ENCODE results near the gene CHERP. TPM values are rescaled to one million over a fixed set of nuclear protein-coding genes. Genes with fewer than 3 reads are reported as not detected.
A peak's percentile ranks its signal among the peaks of the same experiment; 100 is the strongest.

Gene CHERP
- total and polyA plus RNA-seq, 2 of the 13 experiments (the other 11 are each of a cell fraction or from before 2014, with no cell fraction given) = 4.3 to 5.4 TPM

GRCh38 chr19:16542910-16543472 lies 754 bp upstream of the CHERP start (continued):
- no peak for TF ChIP-seq ZNF333 (CRISPR knock-in tag; IDR thresholded peaks at IDR 0.05; ENCODE audit: borderline replicate concordance)
- TF ChIP-seq GTF3A (CRISPR knock-in tag; conservative IDR thresholded peaks at IDR 0.05) = no peak
- TF ChIP-seq ZSCAN21 (CRISPR knock-in tag; IDR thresholded peaks at IDR 0.05; ENCODE audit: borderline replicate concordance) = 0 out of 2 replicates have a peak, but pooled peaks have one; percentile 13
- no peak; the same call in 1 of the 2 replicates for TF ChIP-seq ZNF253 (CRISPR knock-in tag; IDR thresholded peaks at IDR 0.05; ENCODE audit: borderline replicate concordance)
- TF ChIP-seq ZNF878 (CRISPR knock-in tag; IDR thresholded peaks at IDR 0.05) = peak; percentile 27; the same call in 1 of the 2 replicates
- no peak for TF ChIP-seq CC2D1A (CRISPR knock-in tag; IDR thresholded peaks at IDR 0.05)
- TF ChIP-seq, protein P1, sequence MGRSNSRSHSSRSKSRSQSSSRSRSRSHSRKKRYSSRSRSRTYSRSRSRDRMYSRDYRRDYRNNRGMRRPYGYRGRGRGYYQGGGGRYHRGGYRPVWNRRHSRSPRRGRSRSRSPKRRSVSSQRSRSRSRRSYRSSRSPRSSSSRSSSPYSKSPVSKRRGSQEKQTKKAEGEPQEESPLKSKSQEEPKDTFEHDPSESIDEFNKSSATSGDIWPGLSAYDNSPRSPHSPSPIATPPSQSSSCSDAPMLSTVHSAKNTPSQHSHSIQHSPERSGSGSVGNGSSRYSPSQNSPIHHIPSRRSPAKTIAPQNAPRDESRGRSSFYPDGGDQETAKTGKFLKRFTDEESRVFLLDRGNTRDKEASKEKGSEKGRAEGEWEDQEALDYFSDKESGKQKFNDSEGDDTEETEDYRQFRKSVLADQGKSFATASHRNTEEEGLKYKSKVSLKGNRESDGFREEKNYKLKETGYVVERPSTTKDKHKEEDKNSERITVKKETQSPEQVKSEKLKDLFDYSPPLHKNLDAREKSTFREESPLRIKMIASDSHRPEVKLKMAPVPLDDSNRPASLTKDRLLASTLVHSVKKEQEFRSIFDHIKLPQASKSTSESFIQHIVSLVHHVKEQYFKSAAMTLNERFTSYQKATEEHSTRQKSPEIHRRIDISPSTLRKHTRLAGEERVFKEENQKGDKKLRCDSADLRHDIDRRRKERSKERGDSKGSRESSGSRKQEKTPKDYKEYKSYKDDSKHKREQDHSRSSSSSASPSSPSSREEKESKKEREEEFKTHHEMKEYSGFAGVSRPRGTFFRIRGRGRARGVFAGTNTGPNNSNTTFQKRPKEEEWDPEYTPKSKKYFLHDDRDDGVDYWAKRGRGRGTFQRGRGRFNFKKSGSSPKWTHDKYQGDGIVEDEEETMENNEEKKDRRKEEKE (IDR thresholded peaks at IDR 0.05) = no peak
- no peak for TF ChIP-seq ZNF484 (CRISPR knock-in tag; IDR thresholded peaks at IDR 0.05; ENCODE audit: borderline replicate concordance, low read depth)
- TF ChIP-seq MAF1 (CRISPR knock-in tag; IDR thresholded peaks at IDR 0.05; ENCODE audit: borderline replicate concordance) = 0 out of 2 replicates have a peak, but pooled peaks have one; percentile 4
- TF ChIP-seq POGZ (CRISPR knock-in tag; IDR thresholded peaks at IDR 0.05) = no peak
- no peak for TF ChIP-seq MNT (IDR thresholded peaks at IDR 0.05)
- no peak for TF ChIP-seq BCL6 (CRISPR knock-in tag; IDR thresholded peaks at IDR 0.05)
- TF ChIP-seq FOXA1 (IDR thresholded peaks at IDR 0.05) = no peak
- no peak for TF ChIP-seq FOXA1 (CRISPR knock-in tag; IDR thresholded peaks at IDR 0.05)
- no peak for TF ChIP-seq ZNF672 (CRISPR knock-in tag; IDR thresholded peaks at IDR 0.05)
- no peak for TF ChIP-seq RXRB (CRISPR knock-in tag; IDR thresholded peaks at IDR 0.05; ENCODE audit: borderline replicate concordance)
- no peak for TF ChIP-seq SMARCE1 (IDR thresholded peaks at IDR 0.05; ENCODE audit: borderline replicate concordance)
- TF ChIP-seq ZNF781 (CRISPR knock-in tag; IDR thresholded peaks at IDR 0.05; ENCODE audit: borderline replicate concordance, not compliant biosample characterization) = peak; percentile 21

Measured in HepG2 (cell line).